NCI-H2196 treated with DMSO at 0.1 percent for 48 hours (cell line): Measurements from ENCODE around the gene CDK7.

Experiments used
- DNase-seq: peaks from one replicate; lab custom pipeline; 2025; ENCODE audit not compliant: unreplicated experiment; lab: John Stamatoyannopoulos, UW

The CDK7 gene

GRCh38 chr5:69288688-69289087, 54.0 kb downstream of the CDK7 start:
- no peak for DNase-seq

- no peak for DNase-seq
These were observed 57.6 kb downstream of the CDK7 start for GRCh38 chr5:69292306-69292705.

GRCh38 chr5:69293882-69294281, 59.2 kb downstream of the CDK7 start:
- DNase-seq = no peak

GRCh38 chr5:69295088-69295754, 60.5 kb downstream of the CDK7 start:
- DNase-seq = no peak

- no peak for DNase-seq
These were observed 64.9 kb downstream of the CDK7 start for GRCh38 chr5:69299625-69300024.

- no peak for DNase-seq
These were observed 66.0 kb downstream of the CDK7 start for GRCh38 chr5:69300537-69301203.

GRCh38 chr5:69305512-69305911, 70.8 kb downstream of the CDK7 start:
- DNase-seq = no peak

- DNase-seq = no peak
These were observed 73.4 kb downstream of the CDK7 start for GRCh38 chr5:69308046-69308553.

- DNase-seq = no peak
These were observed 74.7 kb downstream of the CDK7 start for GRCh38 chr5:69309380-69309779.

GRCh38 chr5:69312459-69313160, 77.9 kb downstream of the CDK7 start:
- no peak for DNase-seq

GRCh38 chr5:69313428-69313827, 78.7 kb downstream of the CDK7 start:
- no peak for DNase-seq

GRCh38 chr5:69315972-69316371, 81.3 kb downstream of the CDK7 start:
- DNase-seq = no peak

GRCh38 chr5:69317391-69317790, 82.7 kb downstream of the CDK7 start:
- DNase-seq = no peak

GRCh38 chr5:69326365-69326764, 91.7 kb downstream of the CDK7 start:
- no peak for DNase-seq
